CD4-positive, alpha-beta T cell treated with Interleukin-6 at 100 ng/mL for 8 hours (primary cell): ENCODE data around the gene AXL.
"Not testable (repeated sequence)": the region's sequence is repeated elsewhere in the genome, so short reads cannot be mapped to it uniquely, and the experiment has no call there.

Experiments
- DNase-seq: peaks from one replicate; pipeline ENCODE4 v3.0.0-alpha.2; 2020; ENCODE audit warnings: mixed read lengths, low spot score

The AXL gene

DNA sequence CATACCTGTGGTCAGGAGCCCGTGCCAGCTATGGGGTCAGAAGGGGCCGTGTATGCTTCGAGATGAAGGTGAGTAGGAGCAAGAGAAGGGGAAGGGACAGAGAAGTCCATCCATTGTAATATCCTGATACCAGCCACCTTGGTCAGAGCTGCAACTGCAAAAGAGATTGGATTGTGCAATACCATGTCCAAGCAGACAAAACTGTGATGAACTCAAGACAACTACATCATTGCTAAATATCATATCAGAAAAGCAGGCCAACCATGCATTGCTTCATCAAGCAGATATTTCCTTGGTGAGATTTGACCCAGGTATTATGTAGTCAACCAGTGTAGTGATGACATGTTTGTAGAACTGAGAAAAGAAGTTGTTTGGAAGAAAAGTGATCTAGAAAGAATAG, 57.2 kb downstream of the AXL start:
- DNase-seq, result no peak

DNA sequence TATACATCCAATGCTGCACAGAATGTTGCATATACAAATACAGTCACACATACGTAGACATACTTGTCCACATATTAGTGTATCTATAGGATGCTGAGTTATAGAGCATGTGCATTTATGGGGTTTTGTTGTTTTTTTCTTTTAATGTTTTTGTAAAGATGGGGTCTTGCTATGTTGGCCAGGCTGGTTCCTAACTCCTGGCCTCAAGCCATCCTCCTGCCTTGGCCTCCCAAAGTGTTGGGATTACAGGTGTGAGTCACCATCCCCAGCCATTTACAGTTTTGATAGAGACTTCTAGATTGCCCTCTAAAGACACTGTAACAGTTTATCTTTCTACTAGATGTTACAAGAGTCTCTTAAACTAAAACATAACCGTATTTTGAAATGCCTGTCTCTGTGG, 59.5 kb downstream of the AXL start:
- no peak for DNase-seq

DNA sequence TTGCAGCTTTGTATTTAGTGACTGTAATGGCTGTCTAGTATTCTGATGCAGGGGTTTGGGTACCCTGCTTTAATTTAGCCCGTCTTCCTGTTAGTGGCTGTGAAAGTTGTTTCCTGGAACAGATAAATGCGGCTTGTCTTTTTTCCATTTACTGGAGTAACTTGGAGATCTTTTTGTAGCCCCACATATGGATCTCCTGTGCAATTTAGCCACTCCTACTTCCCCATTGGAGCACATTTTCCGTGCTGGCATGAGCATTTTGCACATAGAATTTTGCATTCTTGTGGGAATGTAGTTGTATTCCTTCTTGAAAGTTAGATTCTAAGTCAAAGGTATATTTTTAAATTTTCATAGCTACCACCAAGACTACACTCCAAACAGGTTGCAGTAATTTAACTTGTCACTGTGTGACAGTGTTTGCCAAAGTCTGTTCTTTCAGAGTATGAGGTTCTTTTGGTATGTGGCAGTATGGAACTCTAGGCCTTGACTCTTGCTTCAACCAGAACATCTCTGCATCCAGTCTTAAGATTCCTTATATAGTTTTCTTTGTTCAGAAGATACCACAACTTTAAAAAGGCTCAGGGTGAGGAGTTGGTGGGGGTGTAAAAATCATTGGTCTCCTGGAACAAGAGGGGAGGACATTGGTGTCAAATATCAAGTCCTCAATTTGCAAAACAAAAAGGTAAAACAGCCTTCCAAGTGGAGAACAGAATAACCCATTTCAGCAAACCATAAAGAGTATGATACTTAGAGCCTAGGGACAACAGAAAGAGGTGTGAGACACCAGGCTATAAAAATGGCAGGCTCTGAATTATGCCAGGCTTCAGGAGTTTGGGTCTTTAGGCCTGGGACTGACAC, 69.9 kb downstream of the AXL start:
- DNase-seq, result no peak

DNA sequence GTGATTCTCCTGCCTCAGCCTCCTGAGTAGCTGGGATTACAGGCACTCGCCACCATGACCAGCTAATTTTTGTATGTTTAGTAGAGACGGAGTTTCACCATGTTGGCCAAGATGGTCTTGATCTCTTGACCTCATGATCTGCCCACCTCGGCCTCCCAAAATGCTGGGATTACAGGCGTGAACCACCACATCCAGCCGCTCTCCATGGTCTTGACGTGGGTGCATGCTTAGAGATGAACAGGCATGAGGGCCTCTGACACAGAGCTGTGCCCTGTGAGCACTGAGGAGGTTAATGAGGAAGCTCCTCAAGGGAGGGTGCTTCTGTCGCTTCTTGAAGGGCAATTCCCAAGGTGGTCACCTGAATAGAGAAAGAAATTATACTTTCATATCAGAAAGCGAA, 70.8 kb downstream of the AXL start:
- not testable (repeated sequence) for DNase-seq

DNA sequence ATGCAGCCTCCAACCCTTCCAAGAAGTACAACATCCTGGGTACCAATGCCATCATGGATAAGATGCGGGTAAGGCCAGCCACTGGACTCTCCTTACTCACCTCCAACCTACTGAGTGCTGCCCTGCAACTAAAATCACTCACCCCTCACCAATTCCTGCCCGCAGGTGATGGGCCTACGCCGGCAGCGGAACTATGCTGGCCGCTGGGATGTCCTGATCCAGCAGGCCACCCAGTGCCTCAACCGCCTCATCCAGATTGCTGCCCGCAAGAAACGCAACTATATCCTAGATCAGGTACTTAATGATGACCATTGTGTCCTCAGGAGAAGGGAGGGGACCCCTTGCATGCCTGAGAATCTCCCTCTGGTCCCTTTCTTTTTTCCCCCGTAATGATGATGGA, 75.4 kb downstream of the AXL start:
- no peak for DNase-seq

DNA sequence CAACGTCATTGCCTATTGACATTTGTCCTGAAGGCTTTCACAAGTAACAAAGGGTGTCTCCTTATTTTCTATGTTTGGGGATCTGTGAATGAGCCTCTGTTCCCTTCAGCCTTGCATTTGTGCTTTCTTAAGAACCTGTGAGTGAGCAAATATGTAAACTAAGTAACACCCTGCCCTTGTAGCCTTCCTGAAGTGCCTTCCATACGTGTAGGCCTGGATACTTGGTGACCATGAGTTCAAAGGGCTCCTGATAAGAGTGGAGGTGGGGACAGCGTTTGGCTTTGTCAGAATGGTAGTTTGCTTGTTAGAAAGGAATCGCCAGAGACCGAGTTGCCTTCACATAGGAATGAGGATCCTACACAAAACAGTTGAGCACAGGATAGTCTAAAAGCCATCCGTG, 76.5 kb downstream of the AXL start:
- no peak for DNase-seq

DNA sequence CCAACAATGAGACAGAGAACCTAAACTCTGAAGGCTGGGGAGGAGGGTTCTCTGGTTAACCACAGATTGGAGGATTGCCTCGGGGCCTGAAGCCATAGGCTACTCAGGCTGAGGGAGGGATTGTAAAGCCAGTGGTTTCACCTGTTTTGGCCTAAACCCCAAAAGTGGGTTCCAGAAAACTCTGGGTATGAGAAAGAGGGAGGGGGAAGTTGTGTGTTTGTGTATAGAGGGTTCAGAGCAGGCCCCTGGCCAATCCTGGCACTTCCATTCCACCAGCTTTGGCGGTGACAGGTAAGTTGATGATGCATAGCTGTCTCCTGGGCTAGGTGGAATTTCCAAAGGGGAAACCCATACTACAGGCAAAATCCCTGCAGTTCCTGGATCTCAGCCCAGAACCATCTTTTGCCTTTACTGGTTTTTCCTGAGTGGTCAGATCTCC, 77.4 kb downstream of the AXL start:
- no peak for DNase-seq

DNA sequence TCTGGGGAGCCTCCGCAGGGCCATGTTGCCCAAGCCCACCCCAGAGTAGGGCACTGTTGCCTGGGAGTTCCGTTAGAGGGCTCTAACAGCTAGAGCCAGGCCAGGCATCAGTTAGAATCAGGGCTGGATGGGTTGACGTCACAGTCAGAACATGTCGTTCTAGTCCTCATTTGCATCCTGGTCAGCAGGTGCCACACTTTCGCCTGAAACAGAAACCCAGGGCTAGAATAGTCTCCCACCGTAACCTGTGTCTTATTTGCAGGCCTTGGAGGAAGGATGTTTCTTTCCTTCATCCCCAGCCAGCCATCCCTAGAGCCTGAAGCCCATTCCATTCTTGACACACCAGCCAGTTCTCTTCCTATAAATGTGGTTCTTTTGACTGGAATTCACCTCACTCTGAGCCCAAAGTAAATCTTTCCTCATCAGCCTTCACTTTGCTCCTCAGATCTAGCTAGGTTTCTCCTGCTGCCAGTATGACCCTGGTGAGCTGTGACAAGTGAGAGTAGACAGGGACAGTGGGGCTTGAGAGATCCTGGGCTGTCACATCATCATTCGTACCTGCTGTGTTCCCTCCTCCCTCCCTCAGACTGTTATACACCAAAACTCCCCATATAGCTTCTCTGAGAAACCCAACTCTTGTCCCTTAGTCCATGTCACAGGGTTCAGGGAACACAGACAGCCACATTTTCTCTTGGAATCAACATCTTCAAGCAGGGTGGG, 78.8 kb downstream of the AXL start:
- no peak for DNase-seq

DNA sequence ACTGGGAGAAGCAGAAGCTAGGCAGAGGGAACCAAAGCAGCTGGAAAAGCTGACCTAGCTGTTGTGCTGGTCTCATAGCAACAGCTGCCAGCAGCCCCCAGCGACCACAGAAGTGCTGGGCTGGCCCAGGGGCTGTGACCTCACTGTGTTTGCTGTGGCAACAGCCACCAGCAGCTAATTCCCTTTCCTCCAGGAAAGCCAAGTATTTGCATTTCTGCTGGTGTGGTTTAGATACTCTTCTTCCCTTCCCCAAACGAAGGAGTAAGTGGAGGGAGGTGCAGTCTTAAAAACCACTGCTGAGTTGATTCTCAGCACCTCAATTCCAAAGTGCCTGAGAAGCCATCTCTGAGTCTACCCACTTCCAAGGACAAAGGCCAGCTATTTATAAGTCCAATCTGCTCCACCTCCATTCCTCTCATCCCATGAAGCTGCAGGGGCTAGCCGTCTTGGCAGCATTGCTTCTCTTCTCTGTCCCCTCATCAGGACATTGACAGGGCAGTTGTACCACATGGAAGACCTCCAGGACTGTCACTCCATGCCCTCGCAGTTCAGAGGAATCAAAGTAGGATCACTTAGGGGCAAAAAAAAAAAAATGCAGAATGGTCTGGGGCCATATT, 79.4 kb downstream of the AXL start:
- peak; percentile 31 for DNase-seq

DNA sequence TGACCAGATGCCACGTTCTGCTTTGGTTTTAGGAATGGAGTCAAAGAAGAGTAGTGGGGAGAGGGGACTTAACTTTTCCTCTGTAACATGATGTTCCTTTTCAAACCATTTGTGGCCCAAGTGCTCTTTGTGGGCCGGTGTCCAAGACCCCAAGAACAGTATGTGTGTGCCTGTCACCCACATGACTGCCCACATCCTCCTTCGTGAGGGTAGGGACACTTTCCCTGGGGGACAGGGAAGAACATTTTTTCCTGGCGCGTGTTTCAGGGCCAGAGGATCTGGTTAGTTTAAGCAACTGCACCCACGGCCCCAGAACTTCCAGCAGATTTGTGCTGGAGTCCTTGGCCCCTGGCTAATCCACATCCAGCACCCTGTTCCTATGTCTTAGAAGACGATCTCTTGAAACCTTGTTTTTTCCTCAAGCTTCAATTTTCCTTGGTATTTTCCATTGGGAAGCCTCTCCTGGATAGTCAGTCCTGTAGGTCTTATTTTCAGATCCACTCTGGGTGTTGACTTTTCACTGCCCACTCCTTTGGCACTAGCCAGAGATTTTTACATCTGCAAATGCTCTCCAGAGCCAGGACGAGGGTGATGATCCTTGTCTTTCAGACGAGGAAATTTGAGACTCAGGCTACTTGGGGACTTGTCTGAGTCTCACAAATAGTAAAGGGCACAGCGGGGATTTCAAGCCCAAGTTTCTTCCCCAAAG, 80.2 kb downstream of the AXL start:
- DNase-seq, result no peak

DNA sequence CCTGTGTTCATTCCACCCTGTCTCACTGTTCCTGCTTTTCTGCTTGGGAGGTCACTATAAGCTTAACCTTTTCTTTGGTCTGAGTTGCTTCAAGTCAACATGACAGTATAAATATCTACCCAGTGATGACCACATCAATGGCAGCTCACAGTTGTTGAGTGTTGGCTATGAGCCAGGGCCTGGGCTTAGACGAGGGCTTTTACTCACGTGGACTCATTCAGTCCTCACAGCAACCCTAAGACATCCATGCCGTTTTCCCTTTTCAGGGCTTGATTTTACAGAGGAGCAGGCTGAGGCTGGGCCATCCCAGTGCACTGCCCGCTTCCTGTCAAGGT, 80.7 kb downstream of the AXL start:
- DNase-seq, result peak; percentile 52

DNA sequence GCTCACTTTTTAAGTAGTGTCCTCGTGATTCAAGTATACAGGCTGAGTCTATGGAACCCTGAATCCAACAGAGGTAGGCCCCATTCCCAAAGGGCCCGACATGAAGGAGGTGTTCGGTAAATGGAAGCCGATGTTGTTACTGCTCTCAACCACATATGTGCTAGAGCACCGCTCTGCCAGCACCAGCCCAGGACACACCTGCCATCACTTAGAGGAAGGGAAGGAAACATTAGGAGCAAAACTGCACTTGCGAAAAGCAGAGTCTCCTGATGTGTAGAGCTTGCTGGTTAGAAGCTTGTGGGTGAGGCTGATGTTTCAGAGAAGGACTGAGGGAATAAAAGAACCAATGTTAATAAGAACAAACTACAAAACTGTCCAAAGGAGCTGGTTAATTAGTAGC, 81.5 kb downstream of the AXL start:
- no peak for DNase-seq

DNA sequence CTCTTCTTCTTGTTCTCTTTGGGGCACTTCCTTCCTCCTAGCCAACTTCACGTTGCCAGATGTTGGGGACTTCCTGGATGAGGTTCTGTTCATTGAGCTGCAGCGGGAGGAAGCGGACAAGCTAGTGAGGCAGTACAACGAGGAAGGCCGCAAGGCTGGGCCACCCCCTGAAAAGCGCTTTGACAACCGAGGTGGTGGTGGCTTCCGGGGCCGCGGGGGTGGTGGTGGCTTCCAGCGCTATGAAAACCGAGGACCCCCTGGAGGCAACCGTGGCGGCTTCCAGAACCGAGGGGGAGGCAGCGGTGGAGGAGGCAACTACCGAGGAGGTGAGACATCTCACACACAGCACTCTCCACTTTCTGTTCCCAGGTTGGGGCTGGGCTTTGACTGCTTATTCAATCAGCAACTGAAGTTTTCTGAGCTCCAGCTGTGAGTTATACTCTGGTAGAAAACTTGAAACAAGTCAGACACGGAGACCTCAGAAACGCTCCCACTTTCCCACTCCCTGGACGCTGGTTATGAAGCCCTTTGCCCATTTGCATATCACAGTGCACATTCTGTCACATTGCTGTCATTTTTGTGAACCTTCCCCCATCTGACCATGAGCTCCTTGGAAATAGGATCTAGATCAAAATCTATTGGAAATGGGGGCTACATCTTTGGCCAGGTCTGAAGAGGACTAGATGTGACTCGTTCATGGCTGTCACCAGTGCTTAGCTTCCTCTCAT, 83.8 kb downstream of the AXL start:
- peak; percentile 59 for DNase-seq

DNA sequence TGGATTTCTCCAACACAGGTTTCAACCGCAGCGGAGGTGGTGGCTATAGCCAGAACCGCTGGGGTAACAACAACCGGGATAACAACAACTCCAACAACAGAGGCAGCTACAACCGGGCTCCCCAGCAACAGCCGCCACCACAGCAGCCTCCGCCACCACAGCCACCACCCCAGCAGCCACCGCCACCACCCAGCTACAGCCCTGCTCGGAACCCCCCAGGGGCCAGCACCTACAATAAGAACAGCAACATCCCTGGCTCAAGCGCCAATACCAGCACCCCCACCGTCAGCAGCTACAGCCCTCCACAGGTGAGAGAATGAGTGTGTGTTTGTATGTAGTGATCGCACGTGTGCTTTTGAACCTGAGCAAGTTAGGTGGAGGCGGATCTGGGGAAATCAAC, 84.9 kb downstream of the AXL start:
- no peak for DNase-seq

DNA sequence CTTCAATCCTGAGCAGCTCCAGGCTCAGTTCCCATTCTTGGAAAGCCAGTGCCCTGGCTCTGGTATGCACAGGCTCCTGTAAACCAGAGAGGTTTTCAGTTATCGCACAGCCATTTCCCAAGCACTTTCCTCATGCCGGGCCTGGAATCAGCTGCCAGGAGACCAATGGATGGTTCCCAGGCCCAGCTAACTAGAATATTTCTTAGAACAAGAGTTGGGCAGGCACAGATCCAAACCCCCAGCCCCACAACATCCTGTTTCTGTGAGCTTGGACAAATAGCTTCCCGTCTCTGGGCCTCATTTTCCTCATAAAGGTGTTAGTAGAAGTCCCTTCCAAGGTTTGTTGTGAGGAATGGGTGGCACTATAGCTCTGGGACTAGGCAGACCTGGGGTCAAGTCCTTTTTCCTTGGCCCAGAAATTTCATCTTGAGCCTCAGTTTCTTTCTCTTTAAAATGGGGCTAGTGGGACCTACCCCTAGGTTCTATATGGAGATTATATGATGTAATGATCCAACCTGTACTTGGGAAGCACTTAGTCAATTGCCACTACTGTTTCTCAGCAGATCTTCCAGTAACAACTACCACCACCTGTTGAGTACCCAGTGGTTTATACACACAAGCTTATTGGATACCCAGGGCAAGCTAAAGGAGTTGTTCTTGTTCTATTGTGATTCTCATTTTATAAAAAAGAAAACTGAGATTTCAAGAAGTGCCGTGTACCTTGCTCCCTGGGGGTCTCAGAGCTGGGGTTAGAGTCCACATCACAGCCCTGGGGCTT, 85.9 kb downstream of the AXL start:
- no peak for DNase-seq

DNA sequence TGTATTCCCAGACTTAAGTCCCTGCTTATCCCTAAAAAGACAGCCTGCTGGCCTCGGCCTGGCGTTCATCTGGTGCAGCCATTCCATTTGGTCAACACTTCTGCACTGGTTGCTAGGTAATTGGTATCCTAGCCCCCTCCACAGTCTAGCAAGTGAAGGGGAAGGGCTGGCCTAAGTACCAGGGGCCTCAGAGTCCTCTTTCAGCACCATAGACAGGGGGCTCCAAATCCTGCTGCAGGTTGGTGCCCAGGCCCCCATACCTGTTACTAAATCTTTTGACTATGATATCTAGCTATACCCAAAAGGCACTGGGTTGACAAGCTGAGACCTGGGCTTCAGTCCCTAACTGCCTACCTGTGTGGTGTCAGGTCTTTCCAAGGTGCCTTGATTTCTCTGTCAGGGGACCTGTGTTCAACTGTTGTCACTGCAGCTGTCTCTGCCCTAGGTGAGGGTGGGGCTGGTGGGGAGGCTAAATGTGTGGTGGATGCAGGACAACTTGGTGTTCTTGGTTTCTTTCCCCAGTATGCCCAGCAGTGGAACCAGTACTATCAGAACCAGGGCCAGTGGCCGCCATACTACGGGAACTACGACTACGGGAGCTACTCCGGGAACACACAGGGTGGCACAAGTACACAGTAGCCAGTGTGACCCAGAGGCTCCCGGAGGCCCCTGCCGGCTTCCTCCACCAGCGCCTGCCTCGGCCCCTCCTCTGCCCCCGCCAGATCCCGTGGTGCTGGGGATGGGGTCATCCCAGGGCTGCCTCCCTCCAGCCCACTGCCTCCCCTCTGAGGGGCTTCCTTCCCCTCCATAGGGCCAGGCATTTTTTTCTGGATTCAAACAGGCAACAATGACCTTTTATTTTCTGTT, 87.1 kb downstream of the AXL start:
- DNase-seq, result no peak

DNA sequence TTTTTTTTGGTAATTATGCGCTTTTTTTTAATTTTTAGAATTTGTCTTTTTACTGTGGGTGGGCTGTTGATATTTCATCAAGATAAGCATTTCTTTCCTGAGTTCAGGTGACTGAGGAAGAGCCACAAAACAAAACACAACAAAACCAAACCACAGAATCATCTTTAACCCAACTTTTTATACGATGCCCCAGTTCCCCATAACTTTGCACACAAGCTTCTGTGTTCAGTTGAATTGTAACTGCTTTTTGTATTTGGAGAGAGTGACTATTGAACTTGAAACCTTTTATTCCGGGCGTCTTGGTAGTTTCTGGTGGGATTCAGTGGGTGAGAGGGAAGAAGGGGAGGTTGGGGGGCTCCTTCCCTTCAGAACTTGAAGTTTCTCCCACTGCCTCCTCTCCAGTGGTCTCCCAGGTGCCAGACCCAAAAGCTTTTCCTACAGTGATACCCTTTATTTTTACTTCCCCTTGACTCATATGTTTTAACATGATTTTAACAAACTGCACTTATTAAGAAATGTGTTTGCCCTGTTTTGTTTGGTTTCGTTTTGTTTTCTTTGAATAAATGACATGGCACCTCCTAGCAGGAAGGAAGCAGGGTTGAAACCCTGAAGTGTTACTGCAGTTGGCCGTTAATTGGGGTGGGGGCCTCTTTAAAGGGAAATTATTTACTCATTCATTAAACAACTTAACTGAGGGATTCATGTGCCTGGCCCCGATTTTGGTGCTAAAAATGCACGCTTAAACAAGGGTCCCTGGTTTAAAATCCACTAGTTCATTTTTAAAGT, 88.3 kb downstream of the AXL start:
- DNase-seq, result peak; percentile 58

DNA sequence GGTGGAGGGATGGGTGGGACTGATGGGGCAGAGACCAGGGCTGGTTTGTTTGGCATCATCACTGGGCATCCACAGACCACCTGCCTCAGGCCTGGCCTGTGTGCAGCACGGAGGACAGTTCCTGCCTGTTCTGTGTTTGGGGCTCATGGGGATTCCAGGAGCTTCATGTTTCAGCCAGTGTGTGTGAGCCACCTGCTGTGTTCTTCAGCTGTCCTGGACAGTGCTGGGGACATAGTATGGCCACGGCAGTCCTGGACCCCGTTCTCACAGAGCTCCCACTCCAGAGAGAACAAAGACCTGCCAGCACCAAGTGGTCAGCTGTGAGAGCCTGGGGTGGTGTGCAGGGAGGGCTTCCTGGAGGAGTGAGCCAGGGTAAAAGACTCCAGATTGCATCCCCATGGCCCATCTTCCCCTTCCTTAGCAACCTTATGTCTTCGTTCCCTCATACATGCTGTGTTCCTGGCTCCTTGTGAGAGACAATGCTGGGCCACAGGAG, 89.0 kb downstream of the AXL start:
- no peak for DNase-seq
